ENCODE measurements around the gene CCDC200. TPM values are rescaled to one million over a fixed set of nuclear protein-coding genes. Genes with fewer than 3 reads are reported as not detected.

Gene CCDC200
- total and polyA plus RNA-seq, 2 of the 13 experiments (the other 11 are each of a cell fraction or from before 2014, with no cell fraction given), result not detected

- peak; percentile 45; the same call in 1 of the 2 replicates for TF ChIP-seq LBX2 (CRISPR knock-in tag; IDR thresholded peaks at IDR 0.05; ENCODE audit: borderline replicate concordance)
- no peak for TF ChIP-seq GLMP (CRISPR knock-in tag; IDR thresholded peaks at IDR 0.05; ENCODE audit: borderline replicate concordance)
- peak; percentile 57; the same call in 1 of the 2 replicates for TF ChIP-seq ZBTB33 (CRISPR knock-in tag; IDR thresholded peaks at IDR 0.05)
- peak; percentile 12 for TF ChIP-seq AGO2 (optimal IDR thresholded peaks at IDR 0.05; ENCODE audit: low read depth, low read length)
- peak; percentile 96 for TF ChIP-seq ZBTB7B (CRISPR knock-in tag; IDR thresholded peaks at IDR 0.05)
- TF ChIP-seq YEATS2 (CRISPR knock-in tag; IDR thresholded peaks at IDR 0.05; ENCODE audit: borderline replicate concordance), result peak; percentile 57; the same call in 1 of the 2 replicates
- TF ChIP-seq STAT6 (CRISPR knock-in tag; IDR thresholded peaks at IDR 0.05; ENCODE audit: borderline replicate concordance), result peak; percentile 44
- no peak for TF ChIP-seq SYNCRIP (IDR thresholded peaks at IDR 0.05; ENCODE audit: insufficient read depth, low read depth, low read length)
- no peak for TF ChIP-seq ZNF619 (CRISPR knock-in tag; IDR thresholded peaks at IDR 0.05)
- TF ChIP-seq ZNF747 (CRISPR knock-in tag; IDR thresholded peaks at IDR 0.05; ENCODE audit: borderline replicate concordance), result peak; percentile 55; the same call in 1 of the 2 replicates
- TF ChIP-seq ZNF333 (CRISPR knock-in tag; IDR thresholded peaks at IDR 0.05; ENCODE audit: borderline replicate concordance), result 0 out of 2 replicates have a peak, but pooled peaks have one; percentile 35
- TF ChIP-seq ISX (CRISPR knock-in tag; conservative IDR thresholded peaks at IDR 0.05), result 0 out of 2 replicates have a peak, but pooled peaks have one; percentile 76
- 0 out of 2 replicates have a peak, but pooled peaks have one; percentile 84 for TF ChIP-seq RFXANK (CRISPR knock-in tag; IDR thresholded peaks at IDR 0.05)
- no peak for TF ChIP-seq SCMH1 (CRISPR knock-in tag; IDR thresholded peaks at IDR 0.05; ENCODE audit: borderline replicate concordance)
- TF ChIP-seq KAT7 (CRISPR knock-in tag; IDR thresholded peaks at IDR 0.05; ENCODE audit: borderline replicate concordance), result peak; percentile 78; the same call in 1 of the 2 replicates
- no peak for TF ChIP-seq SNAPC5 (CRISPR knock-in tag; IDR thresholded peaks at IDR 0.05; ENCODE audit: borderline replicate concordance)
- no peak for TF ChIP-seq ZNF580 (CRISPR knock-in tag; IDR thresholded peaks at IDR 0.05; ENCODE audit: borderline replicate concordance, low read depth)
- peak; percentile 58 for TF ChIP-seq HMG20A (CRISPR knock-in tag; IDR thresholded peaks at IDR 0.05; ENCODE audit: borderline replicate concordance)
Observed at GRCh38 chr17:43216762-43217613, 11.4 kb downstream of the CCDC200 start (continued).

All from HepG2 (cell line).